ENCODE results near the gene CARS1.

DNA sequence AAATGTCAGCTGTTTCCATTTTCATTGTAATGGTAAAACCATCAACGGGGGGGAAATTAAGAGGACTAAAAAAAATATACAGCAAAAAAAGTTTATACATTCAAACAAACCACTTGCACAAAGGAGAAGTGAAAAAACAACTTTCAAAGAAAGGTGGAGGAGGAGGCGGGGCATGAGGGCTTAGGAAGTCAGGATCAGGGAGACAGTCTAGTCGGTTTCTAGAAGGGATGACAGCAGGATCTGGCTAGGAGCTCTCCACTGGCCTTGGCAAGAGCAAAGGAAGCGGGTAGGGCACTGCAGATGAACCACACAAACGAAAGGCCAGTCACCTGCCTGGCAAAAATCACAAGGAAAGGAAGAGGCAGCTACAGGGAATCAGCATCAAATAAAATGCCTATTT lies 96.1 kb downstream of the CARS1 start:
- TF ChIP-seq, protein P1, sequence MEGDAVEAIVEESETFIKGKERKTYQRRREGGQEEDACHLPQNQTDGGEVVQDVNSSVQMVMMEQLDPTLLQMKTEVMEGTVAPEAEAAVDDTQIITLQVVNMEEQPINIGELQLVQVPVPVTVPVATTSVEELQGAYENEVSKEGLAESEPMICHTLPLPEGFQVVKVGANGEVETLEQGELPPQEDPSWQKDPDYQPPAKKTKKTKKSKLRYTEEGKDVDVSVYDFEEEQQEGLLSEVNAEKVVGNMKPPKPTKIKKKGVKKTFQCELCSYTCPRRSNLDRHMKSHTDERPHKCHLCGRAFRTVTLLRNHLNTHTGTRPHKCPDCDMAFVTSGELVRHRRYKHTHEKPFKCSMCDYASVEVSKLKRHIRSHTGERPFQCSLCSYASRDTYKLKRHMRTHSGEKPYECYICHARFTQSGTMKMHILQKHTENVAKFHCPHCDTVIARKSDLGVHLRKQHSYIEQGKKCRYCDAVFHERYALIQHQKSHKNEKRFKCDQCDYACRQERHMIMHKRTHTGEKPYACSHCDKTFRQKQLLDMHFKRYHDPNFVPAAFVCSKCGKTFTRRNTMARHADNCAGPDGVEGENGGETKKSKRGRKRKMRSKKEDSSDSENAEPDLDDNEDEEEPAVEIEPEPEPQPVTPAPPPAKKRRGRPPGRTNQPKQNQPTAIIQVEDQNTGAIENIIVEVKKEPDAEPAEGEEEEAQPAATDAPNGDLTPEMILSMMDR (conservative IDR thresholded peaks at IDR 0.05; ENCODE audit: low read depth, low read length): no peak
- no peak for TF ChIP-seq POLR2A (IDR thresholded peaks at IDR 0.05; ENCODE audit: low read depth, low read length)
- no peak for TF ChIP-seq MAFK (IDR thresholded peaks at IDR 0.05; ENCODE audit: low read depth, low read length)
- TF ChIP-seq RAD21 (IDR thresholded peaks at IDR 0.05; ENCODE audit: low read length): no peak
- no peak for TF ChIP-seq MAZ (IDR thresholded peaks at IDR 0.05; ENCODE audit: borderline replicate concordance, low read depth, low read length)
- no peak for TF ChIP-seq CEBPB (IDR thresholded peaks at IDR 0.05; ENCODE audit: low read depth, low read length)
- no peak for TF ChIP-seq NFE2L2 (IDR thresholded peaks at IDR 0.05; ENCODE audit: low read depth, low read length)
- TF ChIP-seq, protein P2, sequence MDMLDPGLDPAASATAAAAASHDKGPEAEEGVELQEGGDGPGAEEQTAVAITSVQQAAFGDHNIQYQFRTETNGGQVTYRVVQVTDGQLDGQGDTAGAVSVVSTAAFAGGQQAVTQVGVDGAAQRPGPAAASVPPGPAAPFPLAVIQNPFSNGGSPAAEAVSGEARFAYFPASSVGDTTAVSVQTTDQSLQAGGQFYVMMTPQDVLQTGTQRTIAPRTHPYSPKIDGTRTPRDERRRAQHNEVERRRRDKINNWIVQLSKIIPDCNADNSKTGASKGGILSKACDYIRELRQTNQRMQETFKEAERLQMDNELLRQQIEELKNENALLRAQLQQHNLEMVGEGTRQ (IDR thresholded peaks at IDR 0.05; ENCODE audit: low read depth, low read length): no peak
- no peak for TF ChIP-seq RCOR1 (IDR thresholded peaks at IDR 0.05; ENCODE audit: insufficient replicate concordance, low read length)
- TF ChIP-seq BHLHE40 (IDR thresholded peaks at IDR 0.05; ENCODE audit: low read depth, low read length): no peak
- no peak for TF ChIP-seq SMC3 (IDR thresholded peaks at IDR 0.05; ENCODE audit: low read depth, low read length)
- no peak for TF ChIP-seq RFX5 (IDR thresholded peaks at IDR 0.05; ENCODE audit: low read depth, low read length)

All from IMR-90 (cell line).